ENCODE results near the gene CYB5A. TPM values are rescaled to one million over a fixed set of nuclear protein-coding genes. Genes with fewer than 3 reads are reported as not detected.

CYB5A gene
- total RNA-seq, 2 donors from 2014 or later: 71.3 to 73.5 TPM

- Histone ChIP-seq H3K4me3 (peak overlapping the region; percentile 80 to 83), H3K4me1 (peaks cover 0 to 32% of the 10 kb centered on the region in 2 donors), H3K27ac (peak overlapping the region; percentile 66 to 71), H3K36me3 (no peaks in the 10 kb centered on the region), H3K9me3 (no peaks in the 10 kb centered on the region), H3K27me3 (no peaks in the 10 kb centered on the region)
- no peak for TF ChIP-seq CTCF (IDR thresholded peaks at IDR 0.05)
- no peak for DNase-seq (ENCODE audit: low spot score)
Observed at GRCh38 chr18:74292541-74292858, 737 bp upstream of the CYB5A start.

GRCh38 chr18:74291472-74291770 lies 342 bp downstream of the CYB5A start:
- TF ChIP-seq CTCF (IDR thresholded peaks at IDR 0.05): no peak
- H3K36me3 ChIP-seq: no peaks in the 10 kb centered on the region
- no peaks in the 10 kb centered on the region for H3K9me3 ChIP-seq
- H3K4me3 ChIP-seq: peak overlapping the region; percentile 80 to 83
- peaks cover 0 to 32% of the 10 kb centered on the region in 2 donors for H3K4me1 ChIP-seq
- DNase-seq (ENCODE audit: low spot score): no peak
- H3K27ac ChIP-seq: peak overlapping the region; percentile 32 to 70
- H3K27me3 ChIP-seq: no peaks in the 10 kb centered on the region

DNA sequence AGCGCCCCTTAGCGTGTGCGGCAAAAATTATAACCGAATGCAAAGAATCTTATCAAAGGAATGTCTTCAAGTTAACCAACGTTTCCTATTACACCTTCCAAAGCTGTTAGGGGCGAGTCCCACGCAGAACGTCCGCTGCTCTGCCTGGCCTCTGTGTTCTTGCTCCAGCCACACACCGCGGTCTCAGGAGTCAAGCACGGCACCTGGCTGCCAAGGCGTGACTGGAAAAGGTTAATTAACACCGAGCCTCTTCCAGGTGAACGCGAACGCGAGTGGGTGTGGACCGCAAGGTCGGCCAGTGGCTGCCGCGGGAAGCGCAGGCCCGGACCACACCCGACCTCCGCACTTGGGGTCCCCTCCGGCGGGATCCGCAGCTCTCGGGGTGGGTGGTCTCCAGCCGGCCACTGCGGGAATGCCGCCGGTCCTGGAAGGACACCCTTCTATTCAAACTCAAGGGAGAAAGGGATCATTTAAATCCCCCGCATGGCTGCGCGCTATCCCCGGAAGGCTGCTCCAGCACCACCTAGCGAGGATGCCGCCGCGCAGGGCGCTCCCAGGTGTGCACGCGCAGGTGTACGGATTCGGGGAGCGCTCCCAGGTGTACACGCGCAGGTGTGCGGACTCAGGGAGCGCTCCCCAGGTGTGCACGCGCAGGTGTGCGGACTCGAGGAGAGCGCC lies 830 bp downstream of the CYB5A start:
- H3K9me3 ChIP-seq: no peaks in the 10 kb centered on the region
- H3K27ac ChIP-seq: peak overlapping the region; percentile 32 to 70
- DNase-seq (ENCODE audit: low spot score): no peak
- no peaks in the 10 kb centered on the region for H3K36me3 ChIP-seq
- peaks cover 0 to 32% of the 10 kb centered on the region in 2 donors for H3K4me1 ChIP-seq
- peak overlapping the region; percentile 80 to 83 for H3K4me3 ChIP-seq
- no peaks in the 10 kb centered on the region for H3K27me3 ChIP-seq
- peak in 1 of 2 donors; percentile 58 for TF ChIP-seq CTCF (IDR thresholded peaks at IDR 0.05)

DNA sequence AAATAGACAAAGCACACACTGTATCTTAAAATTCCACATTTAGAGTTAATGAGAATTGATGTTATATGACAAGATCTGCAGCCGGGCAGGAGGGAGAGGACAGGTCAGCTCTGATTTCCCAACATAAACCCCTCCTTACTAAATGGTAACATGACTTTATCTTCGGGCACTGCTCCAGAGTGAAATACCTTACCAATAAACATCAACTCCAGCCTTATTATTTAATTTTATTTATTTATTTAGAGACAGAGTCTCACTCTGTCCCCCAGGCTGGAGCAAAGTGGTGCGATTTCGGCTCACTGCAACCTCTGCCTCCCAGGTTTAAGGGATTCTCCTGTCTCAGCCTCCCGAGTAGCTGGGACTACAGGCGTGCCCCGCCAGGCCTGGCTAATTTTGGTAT lies 1.7 kb downstream of the CYB5A start:
- Histone ChIP-seq H3K27me3 (no peaks in the 10 kb centered on the region), H3K27ac (peak overlapping the region in 1 of 2 donors; percentile 70), H3K4me1 (peaks cover 0 to 36% of the 10 kb centered on the region in 2 donors), H3K36me3 (no peaks in the 10 kb centered on the region), H3K4me3 (no peak overlapping the region), H3K9me3 (no peaks in the 10 kb centered on the region)
- no peak for TF ChIP-seq CTCF (IDR thresholded peaks at IDR 0.05)
- DNase-seq (ENCODE audit: low spot score): no peak

DNA sequence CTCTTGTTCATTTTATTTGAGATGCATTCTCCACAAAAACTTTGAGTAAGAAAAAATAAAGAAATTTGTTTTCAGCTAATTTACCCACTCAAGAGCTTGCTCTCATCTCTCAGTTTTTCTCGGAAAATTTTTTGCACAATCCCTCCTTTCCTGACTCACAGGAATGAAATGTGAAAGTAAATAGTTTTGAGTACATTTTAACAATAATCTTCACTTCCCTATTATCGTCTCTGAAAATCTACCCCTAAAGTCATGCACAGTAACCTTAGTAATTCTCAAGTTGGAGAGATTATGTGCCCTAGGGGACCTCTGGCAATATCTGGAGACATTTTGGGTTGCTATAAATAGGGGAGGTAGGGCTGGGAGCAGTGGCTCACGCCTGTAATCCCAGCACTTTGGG lies 2.6 kb downstream of the CYB5A start:
- TF ChIP-seq CTCF (IDR thresholded peaks at IDR 0.05): no peak
- no peak for DNase-seq (ENCODE audit: low spot score)
- H3K27ac ChIP-seq: peak overlapping the region; percentile 47 to 49

GRCh38 chr18:74288730-74289129 lies 3.0 kb downstream of the CYB5A start:
- H3K4me3 ChIP-seq: no peak overlapping the region
- no peaks in the 10 kb centered on the region for H3K27me3 ChIP-seq
- H3K27ac ChIP-seq: peak overlapping the region; percentile 47 to 49
- no peak for TF ChIP-seq CTCF (IDR thresholded peaks at IDR 0.05)
- no peak for DNase-seq (ENCODE audit: low spot score)
- no peaks in the 10 kb centered on the region for H3K9me3 ChIP-seq
- peaks cover 0 to 49% of the 10 kb centered on the region in 2 donors for H3K4me1 ChIP-seq
- H3K36me3 ChIP-seq: no peaks in the 10 kb centered on the region

More for the DNA sequence above, 2.6 kb downstream of the CYB5A start:
- peaks cover 0 to 45% of the 10 kb centered on the region in 2 donors for H3K4me1 ChIP-seq
- H3K27me3 ChIP-seq: no peaks in the 10 kb centered on the region
- no peak overlapping the region for H3K4me3 ChIP-seq
- H3K36me3 ChIP-seq: no peaks in the 10 kb centered on the region
- H3K9me3 ChIP-seq: no peaks in the 10 kb centered on the region
